Measurements from ENCODE around the gene LENG8. TPM values are rescaled to one million over a fixed set of nuclear protein-coding genes. Genes with fewer than 3 reads are reported as not detected.

Gene LENG8
- total RNA-seq, 1 experiment from 2014 or later, result 196 TPM

GRCh38 chr19:54478677-54479266 is 29.8 kb downstream of the LENG8 start:
- Histone ChIP-seq H3K4me1 (ENCODE audit: control insufficient read depth in 1 of 2, insufficient read depth in 2 of 2, low read length in 2 of 2) (no peaks in the 10 kb centered on the region), H4K20me1 (ENCODE audit: insufficient read depth) (no peaks in the 10 kb centered on the region), H3K27ac (ENCODE audit: low read depth, low read length) (no peak overlapping the region), H3K4me2 (ENCODE audit: low read length) (no peak overlapping the region), H3K9me2 (ENCODE audit: insufficient read depth) (no peaks in the 10 kb centered on the region), H3K79me2 (ENCODE audit: insufficient read depth, low read length) (no peaks in the 10 kb centered on the region), H2AFZ (ENCODE audit: low read depth, low read length, poor library complexity, severe bottlenecking) (no peak overlapping the region), H3K36me3 (ENCODE audit: control insufficient read depth in 1 of 2, insufficient read depth in 2 of 2, low read length in 2 of 2) (no peaks in the 10 kb centered on the region), H3K4me3 (replicated peaks in 1 of 2; ENCODE audit: low read depth in 1 of 2, low read length in 2 of 2) (no peak overlapping the region), H3K9me3 (ENCODE audit: control insufficient read depth in 1 of 2, insufficient read depth in 1 of 2, low read depth in 1 of 2, low read length in 2 of 2) (no peaks in the 10 kb centered on the region), H3K27me3 (ENCODE audit: insufficient read depth, low read length) (no peaks in the 10 kb centered on the region), H3K9ac (ENCODE audit: low read length) (no peak overlapping the region)
- ChIA-PET POLR2A (no interaction called here), CTCF (interaction anchor here (0.7 to 2.0 kb wide), 4 partner anchors 13 to 672 kb away, joined by 4 to 9 read pairs (median 4); partner anchors contain the start of gene LENG9), RAD21 (ENCODE audit: low non-redundant PET in 1 of 2, low total read pairs in 2 of 2, uncharacterized antibody in 2 of 2, unreplicated experiment in 2 of 2) (no interaction called here)
- DNase-seq (ENCODE audit: low read depth, low spot score) (peak; percentile 53), ATAC-seq (peak; percentile 68)
- BruUV-seq (replicated peaks), result no TSS peak
- no peak for TF ChIP-seq MAX (IDR thresholded peaks at IDR 0.05)
- TF ChIP-seq CBX3 (IDR thresholded peaks at IDR 0.05; ENCODE audit: low read depth), result no peak
- TF ChIP-seq CTCF (IDR thresholded peaks at IDR 0.05 in 2 of 3, conservative IDR thresholded peaks at IDR 0.05 in 1 of 3; ENCODE audit: borderline replicate concordance in 1 of 3, insufficient read depth in 1 of 3, low read depth in 2 of 3, low read length in 2 of 3), result peak; percentile 32 to 71 (median 66); a peak in 5 of 6 replicates
- peak; percentile 67 for TF ChIP-seq RAD21 (IDR thresholded peaks at IDR 0.05; ENCODE audit: low read depth)
- TF ChIP-seq EZH2 (IDR thresholded peaks at IDR 0.05), result no peak
- no peak for TF ChIP-seq POLR2A (IDR thresholded peaks at IDR 0.05; ENCODE audit: borderline replicate concordance, extremely low read depth, insufficient read depth, insufficient read length)
- no peak for TF ChIP-seq POLR2AphosphoS5 (IDR thresholded peaks at IDR 0.05; ENCODE audit: low read depth, low read length)
- intact Hi-C loops (cut with micrococcal nuclease), result no loop called here

GRCh38 chr19:54480051-54480450 is 31.1 kb downstream of the LENG8 start:
- CTCF ChIA-PET, result interaction anchor here (0.6 to 0.8 kb wide), 2 partner anchors 157 to 439 kb away, joined by 3 read pairs; no protein-coding TSS in a partner anchor
- no peak for TF ChIP-seq YY1 (IDR thresholded peaks at IDR 0.05; ENCODE audit: extremely low read depth, insufficient replicate concordance, low read depth, low read length)
- no peak for TF ChIP-seq POLR2A (IDR thresholded peaks at IDR 0.05; ENCODE audit: borderline replicate concordance, extremely low read depth, insufficient read depth, insufficient read length)
- no peak for TF ChIP-seq JUND (IDR thresholded peaks at IDR 0.05)
- TF ChIP-seq ATF3 (IDR thresholded peaks at IDR 0.05), result no peak
- no peak for TF ChIP-seq EZH2phosphoT487 (IDR thresholded peaks at IDR 0.05; ENCODE audit: borderline replicate concordance)
- no peak for TF ChIP-seq RAD21 (IDR thresholded peaks at IDR 0.05; ENCODE audit: low read depth)
- TF ChIP-seq POLR2AphosphoS5 (IDR thresholded peaks at IDR 0.05; ENCODE audit: low read depth, low read length), result no peak
- no peak for TF ChIP-seq EGR1 (IDR thresholded peaks at IDR 0.05; ENCODE audit: low read depth)
- TF ChIP-seq SIN3A (IDR thresholded peaks at IDR 0.05; ENCODE audit: low read depth), result no peak
- TF ChIP-seq FOSL1 (IDR thresholded peaks at IDR 0.05; ENCODE audit: low read depth), result no peak
- TF ChIP-seq ELF1 (IDR thresholded peaks at IDR 0.05; ENCODE audit: borderline replicate concordance, low read depth), result no peak
- TF ChIP-seq MAX (IDR thresholded peaks at IDR 0.05), result no peak

More at GRCh38 chr19:54480051-54480450, 31.1 kb downstream of the LENG8 start:
- no peaks in the 10 kb centered on the region for H3K4me1 ChIP-seq (ENCODE audit: control insufficient read depth in 1 of 2, insufficient read depth in 2 of 2, low read length in 2 of 2)
- intact Hi-C loops (cut with micrococcal nuclease), result loop anchor here (5.0 kb wide), 1 partner anchor 197 kb away; no protein-coding TSS in a partner anchor
- no peak overlapping the region for H2AFZ ChIP-seq (ENCODE audit: low read depth, low read length, poor library complexity, severe bottlenecking)
- H3K9me3 ChIP-seq (ENCODE audit: control insufficient read depth in 1 of 2, insufficient read depth in 1 of 2, low read depth in 1 of 2, low read length in 2 of 2), result no peaks in the 10 kb centered on the region
- H3K27ac ChIP-seq (ENCODE audit: low read depth, low read length), result no peak overlapping the region
- H3K27me3 ChIP-seq (ENCODE audit: insufficient read depth, low read length), result 0 out of 2 replicates have a peak, but pooled peaks cover 3% of the 10 kb centered on the region
- H4K20me1 ChIP-seq (ENCODE audit: insufficient read depth), result no peaks in the 10 kb centered on the region
- POLR2A ChIA-PET, result no interaction called here
- H3K4me2 ChIP-seq (ENCODE audit: low read length), result no peak overlapping the region
- no peak for DNase-seq (ENCODE audit: low read depth, low spot score)
- H3K9ac ChIP-seq (ENCODE audit: low read length), result no peak overlapping the region
- H3K79me2 ChIP-seq (ENCODE audit: insufficient read depth, low read length), result no peaks in the 10 kb centered on the region
- ATAC-seq, result no peak
- H3K4me3 ChIP-seq (replicated peaks in 1 of 2; ENCODE audit: low read depth in 1 of 2, low read length in 2 of 2), result no peak overlapping the region
- RAD21 ChIA-PET (ENCODE audit: low non-redundant PET in 1 of 2, low total read pairs in 2 of 2, uncharacterized antibody in 2 of 2, unreplicated experiment in 2 of 2), result no interaction called here
- no peaks in the 10 kb centered on the region for H3K36me3 ChIP-seq (ENCODE audit: control insufficient read depth in 1 of 2, insufficient read depth in 2 of 2, low read length in 2 of 2)
- no TSS peak for BruUV-seq (replicated peaks)
- no peaks in the 10 kb centered on the region for H3K9me2 ChIP-seq (ENCODE audit: insufficient read depth)

All from HCT116 (cell line).